CD4-positive, alpha-beta T cell treated with Interleukin-4 for 4 hours (primary cell): ENCODE measurements around the gene FARP1.
A peak's percentile ranks its signal among the peaks of the same experiment; 100 is the strongest.

Experiments
- DNase-seq: peaks from one replicate; pipeline ENCODE4 v3.0.0-alpha.2; 2020

FARP1 gene

DNA sequence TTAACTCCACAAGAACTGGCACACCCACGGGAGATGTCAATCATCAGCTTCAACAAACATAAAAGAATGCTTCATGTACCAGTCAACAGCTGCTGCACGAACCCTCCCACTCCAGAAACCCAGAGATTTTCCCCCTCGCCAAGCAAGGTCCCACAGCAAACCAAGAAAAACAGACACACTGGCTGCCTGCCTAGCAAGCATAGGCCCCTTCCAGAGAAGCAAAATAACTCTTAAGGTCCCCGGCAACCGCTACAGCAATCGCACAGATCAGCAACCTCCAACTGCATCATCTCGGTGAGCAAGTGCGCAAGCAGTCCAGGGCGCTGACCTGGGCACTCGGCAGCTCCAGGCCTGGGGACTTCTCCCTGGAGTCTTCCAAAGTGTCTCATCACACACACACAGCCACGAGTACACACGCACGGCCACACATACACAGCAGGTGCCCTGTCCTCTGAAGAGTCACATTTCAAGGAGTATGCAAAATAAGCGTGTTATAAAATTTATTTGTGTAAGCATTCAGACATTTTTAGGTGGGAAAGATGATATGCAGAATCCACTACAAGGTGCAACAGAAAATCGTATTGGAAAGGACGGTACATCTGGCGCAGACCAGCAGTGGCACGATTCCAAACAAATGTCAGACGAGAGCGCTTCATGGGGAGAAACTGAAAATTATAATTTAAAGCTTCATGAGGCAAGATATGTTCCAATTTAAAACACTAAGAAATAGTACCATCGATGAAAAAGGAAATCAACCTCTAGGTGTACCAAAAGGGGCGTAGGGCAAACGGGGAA lies 309.0 kb downstream of the FARP1 start:
- no peak for DNase-seq

DNA sequence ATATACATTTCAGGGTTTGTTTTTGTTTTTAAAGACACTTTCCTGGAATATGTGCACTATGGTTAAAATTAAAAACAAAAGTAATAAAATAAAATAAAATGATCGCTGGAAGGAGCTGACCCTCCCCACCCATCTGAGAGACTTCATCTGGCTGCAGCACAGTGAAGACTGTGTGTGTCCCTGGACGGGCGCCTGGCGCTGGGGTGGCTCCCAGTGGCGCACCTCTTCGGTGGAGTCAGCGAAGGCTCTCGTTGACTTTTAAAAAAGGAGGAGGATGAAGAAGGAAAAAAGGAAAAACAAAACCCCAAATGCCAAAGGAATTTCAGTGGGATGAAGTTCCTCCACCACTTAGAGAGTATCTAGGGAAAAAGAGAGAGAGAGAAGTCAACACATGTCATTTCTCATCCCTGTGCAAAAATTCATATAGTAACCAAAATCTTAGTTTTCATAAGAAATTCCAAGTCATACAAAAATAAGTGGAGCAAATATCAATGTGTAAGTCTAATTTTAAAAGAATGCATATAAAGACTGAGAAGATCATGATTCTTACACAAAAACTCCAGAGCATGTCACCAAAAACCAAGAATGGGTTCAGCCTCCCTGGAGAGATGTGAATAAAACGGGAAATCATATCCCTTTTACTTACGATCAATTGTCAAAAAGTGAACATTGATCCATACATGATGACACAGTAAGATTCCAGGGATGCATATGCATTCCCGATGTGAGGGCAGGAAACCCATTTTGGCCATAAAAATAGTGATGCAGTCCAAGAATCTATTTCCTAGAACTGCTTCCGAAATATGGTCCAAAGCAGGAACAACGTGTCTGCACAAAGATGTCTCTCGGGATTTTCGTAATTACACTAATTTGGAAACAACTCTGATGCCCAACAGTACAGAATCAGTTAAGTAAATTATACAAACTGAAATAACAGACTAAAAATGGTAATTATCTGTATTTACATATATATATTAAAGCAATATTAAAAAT lies 310.3 kb downstream of the FARP1 start:
- no peak for DNase-seq

DNA sequence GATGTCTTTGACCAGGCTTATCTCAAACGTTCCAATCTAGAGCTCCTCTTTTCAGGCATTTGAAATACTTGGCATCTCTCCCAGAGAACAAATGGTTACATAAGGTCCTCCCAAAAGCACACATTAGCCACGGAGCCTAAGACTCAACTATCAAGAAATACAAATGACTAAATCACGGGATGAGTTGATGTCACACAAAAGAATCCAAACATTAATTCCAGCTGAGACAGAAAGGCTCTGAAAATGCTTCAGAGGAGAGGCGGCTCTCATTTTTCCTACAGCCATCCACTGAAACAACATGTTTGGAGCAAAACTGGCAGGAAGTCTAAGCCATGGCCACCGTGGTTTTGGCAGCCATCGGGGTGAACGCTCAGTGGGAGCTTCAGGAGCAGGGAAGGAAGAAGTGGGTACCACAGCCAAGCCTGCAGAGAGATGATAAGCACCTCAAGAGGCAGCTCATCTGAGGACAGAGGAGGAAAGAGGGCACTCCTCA lies 311.5 kb downstream of the FARP1 start:
- DNase-seq: no peak

DNA sequence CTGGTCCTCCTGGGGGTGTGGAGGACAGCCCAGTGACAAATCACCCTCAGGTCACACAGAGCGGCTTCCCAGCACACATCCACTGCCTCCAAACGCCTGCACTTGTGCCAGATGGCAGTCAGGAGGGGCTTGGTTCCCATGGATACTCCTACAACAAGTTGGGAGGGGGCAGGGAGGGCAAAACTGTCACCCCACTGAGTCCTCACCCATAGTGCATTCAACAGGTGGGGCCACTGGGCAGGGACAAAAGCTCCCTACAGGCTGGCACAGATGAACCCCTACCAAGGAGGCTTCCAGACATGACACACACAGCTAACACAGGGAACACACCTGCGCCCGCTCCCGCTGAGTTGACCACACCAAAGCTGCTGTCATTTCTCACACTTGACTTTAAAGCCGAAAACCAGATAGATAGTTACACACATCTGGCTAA lies 313.5 kb downstream of the FARP1 start:
- no peak for DNase-seq

DNA sequence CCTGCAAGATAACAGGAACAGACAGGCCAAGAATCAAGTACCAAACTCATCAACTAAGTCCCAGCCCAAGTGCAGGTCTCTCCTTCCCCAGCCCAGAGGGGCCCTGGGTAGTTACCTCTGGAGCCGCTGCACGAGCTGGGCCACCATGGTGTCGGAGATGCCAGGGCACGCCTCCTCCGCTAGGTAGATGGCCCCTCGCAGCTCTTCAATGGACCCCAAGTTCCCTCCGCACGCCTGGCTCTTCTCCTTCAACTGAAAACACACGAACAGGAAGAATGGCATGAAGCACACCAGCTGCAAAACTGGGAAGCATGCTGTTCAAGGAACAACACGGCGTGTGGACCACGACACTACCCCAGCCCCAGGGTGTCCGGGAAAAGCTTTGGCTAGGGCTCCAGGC lies 314.2 kb downstream of the FARP1 start:
- no peak for DNase-seq

DNA sequence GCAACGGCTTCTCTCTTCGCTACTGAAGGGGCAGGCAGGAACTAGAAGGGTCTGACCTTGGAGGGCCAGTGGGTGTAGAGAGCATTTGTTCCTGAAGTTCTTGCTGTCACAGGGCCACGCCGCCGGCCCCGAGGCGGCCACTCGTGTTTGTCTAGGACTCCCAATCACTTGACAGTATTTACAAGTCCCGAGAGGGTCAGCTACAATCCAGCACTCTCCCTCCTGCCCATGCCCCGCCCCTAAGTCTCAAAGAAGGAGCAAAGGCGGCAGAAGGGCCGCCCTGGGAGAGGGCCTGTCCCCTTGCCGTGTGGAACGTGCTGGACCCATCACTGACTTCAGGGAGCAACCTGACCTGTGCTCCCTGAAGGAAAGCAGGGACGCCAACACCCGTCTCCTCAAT lies 315.5 kb downstream of the FARP1 start:
- DNase-seq: no peak

DNA sequence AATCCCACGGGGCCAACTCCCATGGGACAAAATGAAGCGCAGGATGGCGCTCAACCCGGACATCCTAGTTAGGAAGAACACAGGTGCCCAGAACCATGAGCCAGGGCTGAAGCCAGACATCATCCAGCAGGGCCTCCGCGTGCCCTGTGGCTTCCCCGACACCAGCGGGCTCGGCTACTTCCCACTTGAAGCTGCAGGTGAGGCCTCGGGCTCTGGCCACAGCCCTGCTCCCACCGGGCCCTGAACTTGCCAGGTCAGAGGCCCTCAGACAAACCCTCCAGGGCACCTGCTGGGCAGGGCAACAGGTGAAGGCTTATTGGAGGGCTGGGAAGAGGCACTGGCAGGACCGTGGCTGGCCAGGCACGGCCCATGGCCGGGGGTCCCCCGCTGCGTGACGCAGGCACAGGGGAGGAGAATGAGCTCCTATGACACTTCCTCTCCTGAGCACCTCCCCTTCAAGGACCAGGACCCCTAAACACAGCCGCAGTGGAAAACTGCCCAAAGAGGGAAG lies 316.3 kb downstream of the FARP1 start:
- no peak for DNase-seq

DNA sequence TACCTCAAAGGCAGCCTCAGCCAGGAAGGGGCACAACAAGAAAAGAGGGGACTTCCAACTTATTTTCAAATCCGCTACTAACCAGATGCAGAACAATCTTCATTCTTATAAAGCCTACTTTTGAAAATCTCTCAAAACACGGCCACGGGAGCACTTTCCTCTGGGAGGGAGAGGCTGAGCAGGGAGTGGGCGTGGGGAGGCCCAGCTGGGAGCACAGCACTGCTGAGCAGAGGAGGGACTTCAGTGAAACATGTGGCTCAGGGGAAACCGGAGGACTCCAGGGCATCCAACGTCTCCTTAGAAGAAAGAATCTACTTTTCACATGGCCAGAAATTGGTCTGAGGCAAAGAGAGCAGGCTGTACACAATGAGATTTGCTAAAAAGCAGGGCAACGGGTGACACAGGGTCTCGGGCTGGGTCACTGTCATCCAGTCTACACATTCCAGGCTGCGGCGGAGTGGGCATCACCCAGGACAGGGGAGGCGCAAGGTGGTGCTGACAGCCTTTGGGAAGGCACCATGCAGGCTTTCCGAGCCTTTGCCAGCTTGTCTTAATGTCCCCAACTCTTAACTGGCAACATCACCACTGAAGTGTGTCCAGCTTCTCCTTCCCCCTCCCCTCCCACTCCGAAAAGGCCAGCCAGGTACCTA lies 317.0 kb downstream of the FARP1 start:
- DNase-seq: no peak

DNA sequence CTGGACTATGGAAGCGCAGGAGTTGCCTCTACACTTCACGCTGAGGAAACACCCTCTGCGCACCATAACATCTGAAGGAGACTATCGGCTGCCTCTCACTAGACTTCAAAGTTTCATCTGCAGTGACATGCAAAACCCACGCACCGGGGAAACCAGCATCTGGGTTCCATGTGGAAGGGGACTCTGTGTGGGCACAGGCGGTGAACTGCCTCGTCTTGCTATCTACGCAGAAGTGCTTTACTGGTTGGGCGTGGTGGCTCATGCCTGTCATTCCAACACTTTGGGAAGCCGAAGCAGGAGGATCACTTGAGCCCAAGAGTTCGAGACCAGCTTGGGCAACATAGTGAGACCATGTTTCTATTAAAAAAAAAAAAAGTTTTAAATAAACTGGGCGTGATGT lies 317.6 kb downstream of the FARP1 start:
- DNase-seq: no peak

DNA sequence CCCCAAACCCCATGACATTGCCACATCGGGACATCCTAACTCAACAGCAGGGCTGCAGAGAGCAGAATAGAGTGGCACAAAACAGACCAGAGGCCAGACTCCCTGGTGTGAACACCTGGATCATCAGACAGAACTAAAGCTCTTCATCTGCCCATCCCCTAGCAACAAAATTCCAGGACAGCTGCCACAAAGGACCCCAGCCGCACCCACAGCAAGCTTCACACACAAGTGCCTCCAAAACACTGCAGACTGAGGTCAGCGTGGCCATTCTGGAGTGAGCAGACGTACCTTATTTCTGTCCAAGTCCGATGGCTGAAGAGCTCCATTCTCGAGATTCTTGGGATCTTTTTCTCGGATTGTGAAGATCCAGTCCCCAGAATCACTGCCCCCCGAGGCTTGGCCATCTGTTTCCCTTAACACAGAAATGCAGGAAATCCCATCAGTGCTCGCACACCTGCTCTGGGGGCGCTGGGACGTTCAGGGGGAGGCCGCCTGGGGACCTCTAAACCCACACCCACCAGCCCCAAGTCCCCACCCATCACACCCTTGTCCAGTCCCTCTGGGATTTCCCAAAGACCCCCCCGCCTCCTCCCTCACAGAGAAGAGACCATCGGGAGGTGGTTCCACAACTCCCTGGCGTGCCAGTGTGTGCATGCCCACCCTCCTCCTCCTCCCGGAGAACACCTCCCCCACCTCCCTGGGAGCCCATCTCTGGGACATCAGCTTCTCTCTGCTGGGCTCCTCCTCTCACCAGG lies 318.8 kb downstream of the FARP1 start:
- DNase-seq: no peak

DNA sequence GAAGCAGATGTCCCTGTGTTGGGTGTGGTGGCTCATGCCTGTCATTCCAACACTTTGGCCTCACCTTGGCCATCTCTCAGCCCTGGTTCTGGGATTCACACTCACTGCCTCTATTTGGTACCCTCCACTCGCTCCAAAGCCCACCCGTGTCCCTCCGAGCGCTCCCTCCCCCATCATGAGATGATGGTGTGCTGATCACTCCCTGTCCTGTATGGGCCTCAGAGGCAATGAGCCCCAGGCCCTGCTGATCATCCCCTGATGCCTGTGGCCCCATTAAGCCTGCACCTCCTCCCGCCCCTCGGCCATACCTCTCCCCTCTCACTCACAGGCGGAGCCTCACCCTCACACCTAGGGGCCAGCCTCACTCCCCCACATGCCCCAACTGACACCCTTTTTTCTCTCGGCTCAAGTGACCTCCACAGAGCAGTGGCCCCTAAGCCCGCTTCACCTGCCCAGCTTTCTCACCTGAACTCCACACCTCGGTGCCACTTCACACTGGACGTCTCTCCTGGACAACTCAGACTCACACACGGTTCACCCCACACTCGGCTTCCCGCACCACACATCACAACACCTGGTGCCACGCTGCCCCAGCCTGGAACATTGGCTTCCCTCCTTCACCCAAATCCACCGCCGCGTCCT lies 319.5 kb downstream of the FARP1 start:
- no peak for DNase-seq

DNA sequence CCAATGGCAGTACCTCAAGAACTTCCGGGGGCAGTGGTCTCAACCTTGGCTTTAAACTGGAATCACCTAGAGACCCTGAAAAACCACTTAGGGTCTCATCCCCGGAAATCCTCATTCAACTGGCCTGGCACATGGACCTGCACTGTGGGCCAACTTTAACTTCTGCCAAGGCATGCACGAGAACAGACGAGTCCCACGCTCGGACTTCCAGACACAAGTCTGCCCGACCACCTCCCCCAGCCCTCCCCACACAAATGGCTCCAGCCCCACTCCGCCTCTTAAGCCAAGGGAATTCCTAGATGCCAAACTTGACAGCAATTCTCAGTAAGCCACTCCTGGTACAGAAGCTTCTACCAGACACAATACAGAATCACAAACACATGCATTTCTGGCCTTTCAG lies 320.1 kb downstream of the FARP1 start:
- DNase-seq: no peak

DNA sequence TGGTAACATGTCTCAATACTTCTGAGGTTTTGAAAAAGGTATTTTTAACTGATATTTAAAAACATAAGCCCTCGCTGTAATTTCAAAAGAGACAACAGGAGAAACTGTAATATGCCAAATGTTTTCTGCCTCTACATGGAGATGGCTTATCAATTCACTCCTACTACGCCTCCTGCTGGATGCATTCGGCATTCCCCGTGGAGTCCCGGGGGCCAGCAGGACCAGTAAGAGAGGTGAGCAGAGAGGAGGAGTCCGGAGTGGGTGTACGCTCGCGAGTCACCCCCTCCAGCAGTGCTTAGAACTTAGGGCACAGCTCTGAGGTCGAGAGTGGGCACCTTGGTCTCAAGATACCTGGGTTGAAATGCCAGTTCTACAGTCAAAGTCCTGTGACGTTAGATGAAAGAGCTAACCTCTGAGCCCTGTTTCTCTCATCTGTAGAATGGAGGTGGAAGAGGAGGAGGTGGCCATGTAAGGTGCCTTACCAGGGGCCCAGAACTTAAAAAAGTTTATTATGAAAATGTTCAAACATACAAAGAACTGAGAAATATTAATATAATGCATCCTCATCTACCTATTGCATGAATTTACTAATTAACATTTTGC lies 323.8 kb downstream of the FARP1 start:
- DNase-seq: peak; percentile 33

DNA sequence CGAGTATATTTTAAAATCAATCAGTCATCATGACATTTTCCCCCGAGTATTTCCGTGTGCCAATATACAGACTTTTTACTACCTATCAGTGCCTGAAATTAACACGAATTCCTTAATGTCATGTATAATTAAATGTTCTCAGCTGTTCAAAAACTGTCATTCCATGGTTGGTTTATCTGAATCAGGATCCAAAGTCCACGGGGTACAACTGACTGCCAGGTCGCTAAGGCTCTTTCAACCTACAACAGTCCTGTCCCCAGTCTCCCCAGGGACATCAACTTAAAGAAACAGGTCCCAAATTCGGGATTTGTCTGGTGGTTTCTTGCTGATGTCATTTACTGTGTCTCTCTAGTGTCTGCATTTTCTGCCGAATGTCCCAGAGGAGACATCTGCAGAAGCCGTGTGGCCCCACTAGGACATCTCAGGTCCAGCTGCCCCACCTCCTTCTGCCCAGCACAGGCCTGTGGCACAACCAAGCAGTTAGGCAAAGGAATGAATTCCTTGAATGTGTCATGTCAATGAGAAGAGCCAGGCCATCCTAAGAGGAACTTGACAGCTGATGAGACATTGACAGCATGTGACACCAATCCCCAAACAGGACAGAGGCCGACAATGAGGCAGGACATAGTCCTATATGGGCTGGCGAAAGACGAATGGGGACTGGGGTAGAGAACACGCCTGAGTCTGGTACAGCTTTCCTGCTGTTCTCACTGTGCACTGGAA lies 324.5 kb downstream of the FARP1 start:
- no peak for DNase-seq

DNA sequence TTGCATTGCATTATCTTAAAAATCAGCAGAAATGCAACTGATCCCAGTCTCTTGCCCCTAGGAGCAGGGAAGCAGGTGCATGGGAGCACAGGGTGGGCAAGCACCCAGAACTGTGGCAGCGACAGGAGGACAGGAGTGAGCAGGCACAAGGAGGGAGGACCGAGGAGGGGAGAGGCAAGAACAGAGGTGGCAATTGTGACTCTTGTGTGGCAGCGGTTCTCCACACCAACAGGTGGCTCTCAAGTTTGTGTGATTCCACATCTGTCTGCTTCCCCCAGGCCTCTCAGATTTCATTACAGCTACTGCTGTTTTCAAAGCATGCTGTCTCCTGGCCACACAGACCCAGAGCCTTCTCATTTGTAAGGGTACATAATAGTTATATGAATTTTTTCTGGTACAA lies 325.5 kb downstream of the FARP1 start:
- DNase-seq: no peak

DNA sequence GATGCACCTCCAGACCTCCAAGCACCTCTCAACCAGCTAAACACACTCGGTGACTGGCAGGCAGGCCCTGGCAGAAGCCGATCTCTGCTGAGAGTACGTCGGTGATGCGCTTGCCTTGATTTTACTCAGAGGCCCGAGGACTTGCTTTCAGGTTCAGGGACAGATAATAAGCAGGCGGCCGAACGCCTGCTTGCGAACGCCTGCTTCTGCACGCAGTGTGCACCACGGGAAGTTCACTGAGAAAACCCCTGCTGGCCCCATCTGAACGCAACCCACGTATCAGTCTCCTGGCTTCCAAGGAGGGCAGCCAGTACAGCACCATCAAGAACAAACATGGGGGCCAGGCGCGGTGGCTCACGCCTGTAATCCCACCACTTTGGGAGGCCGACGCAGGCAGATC lies 326.0 kb downstream of the FARP1 start:
- DNase-seq: no peak

DNA sequence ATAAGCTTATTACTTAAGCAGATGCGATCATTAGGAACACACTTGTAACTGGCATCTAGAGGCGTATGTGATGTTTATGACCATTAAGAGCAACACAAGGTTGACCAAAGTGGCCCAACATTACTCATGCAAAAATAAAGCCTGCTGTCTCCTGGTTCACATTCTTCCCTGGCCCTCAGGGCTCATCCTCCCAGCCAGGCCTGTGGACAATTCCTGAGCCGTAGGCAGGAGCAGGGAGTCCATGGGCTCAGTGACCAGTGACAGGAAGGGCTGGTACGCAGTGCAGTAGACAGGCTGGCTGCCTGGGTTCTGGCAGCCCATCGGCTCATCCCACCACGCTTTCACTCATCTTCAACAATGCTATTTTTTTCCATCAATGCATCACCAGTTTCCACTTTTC lies 328.0 kb downstream of the FARP1 start:
- DNase-seq: no peak

DNA sequence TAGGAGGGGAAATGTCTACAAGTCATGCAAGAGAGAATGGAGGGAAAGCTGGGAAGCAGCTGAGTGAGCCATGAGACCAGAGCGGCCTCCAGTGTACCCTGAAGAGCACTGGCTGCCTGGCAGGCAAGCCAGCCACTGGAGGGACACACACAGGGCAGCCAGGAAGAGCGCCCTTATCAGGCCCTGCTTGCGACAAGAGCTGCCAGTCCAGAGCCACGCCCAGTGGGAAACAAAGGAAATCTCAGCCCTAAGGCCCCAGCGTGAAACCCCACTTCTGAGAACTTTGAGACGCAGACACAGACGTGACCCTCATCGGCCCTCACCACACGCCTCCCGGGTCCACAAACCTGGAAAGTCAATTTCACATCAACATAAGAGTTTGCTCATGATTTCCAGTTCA lies 329.0 kb downstream of the FARP1 start:
- no peak for DNase-seq

DNA sequence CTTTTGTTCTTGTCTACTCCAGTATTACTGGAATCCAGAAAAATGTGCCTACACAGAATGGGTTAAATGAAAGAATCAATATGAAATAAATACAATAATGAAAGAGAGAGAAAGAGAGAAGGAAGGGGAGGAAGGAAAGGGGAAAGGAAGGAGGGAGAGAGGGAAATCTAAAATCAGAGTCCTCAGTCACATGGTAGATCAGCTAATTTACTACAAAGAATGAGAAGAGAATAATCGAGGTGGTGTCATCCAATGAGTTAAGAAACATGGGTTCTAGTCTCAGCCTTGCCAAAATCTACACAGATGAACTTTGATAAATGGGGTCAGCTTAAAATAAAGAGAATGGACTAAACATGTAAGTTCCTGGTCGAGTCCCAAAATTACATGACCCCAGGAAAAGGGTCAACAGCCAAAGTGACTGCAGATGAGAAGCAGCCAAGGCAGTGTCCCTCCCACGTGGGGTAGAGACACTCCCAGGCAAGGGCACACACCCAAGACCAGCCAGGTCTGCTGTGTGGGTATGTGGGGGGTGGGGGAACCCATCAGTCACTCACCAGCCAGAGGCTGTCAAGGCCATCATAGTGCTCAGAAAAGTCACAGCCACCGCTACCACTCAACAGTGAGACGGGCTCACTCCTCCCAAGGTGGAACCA lies 330.4 kb downstream of the FARP1 start:
- DNase-seq: no peak

DNA sequence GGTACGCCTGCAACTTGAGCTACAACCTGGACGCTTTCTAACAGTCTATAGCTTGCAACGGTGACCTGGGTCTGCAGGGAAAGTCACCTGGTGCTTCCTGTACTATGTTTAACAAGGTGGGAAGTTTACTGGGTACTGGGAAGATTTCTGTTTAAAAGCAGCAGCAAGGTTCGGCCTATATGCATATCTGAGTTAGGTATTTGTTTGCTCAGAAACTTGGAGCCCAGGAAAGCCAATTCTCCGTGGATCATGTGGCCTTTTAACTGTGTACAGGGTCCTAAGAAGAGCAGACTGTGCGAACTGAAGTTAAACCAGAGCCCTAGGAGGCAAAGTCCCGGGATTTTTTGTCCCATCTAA lies 330.9 kb downstream of the FARP1 start:
- no peak for DNase-seq
